GM18505 (cell line): ENCODE data around the gene NOTCH1.

Experiments used
- ATAC-seq: cut with Tn5 transposase; IDR thresholded peaks from one replicate; pipeline ENCODE4 v1.9.1; 2021; ENCODE audit not compliant: unreplicated experiment
- POLR2A ChIP-seq: IDR thresholded peaks from 4 replicates; pipeline ENCODE4 v1.6.1; 2011; ENCODE audit warnings: borderline replicate concordance; ENCODE audit not compliant: insufficient read depth, insufficient read length; ENCODE audit errors: extremely low read depth

NOTCH1 gene

GRCh38 chr9:136493567-136493971 is 52.3 kb downstream of the NOTCH1 start:
- no peak for ATAC-seq
- TF ChIP-seq POLR2A = no peak

- no peak for TF ChIP-seq POLR2A
- ATAC-seq = no peak
Observed at GRCh38 chr9:136492978-136493522, 52.8 kb downstream of the NOTCH1 start.

- ATAC-seq = no peak
- TF ChIP-seq POLR2A = no peak
Observed at GRCh38 chr9:136489731-136490130, 56.1 kb downstream of the NOTCH1 start.

- ATAC-seq = no peak
- TF ChIP-seq POLR2A = no peak
Observed at GRCh38 chr9:136488247-136489214, 57.3 kb downstream of the NOTCH1 start.

GRCh38 chr9:136487672-136488071 is 58.2 kb downstream of the NOTCH1 start:
- no peak for ATAC-seq
- no peak for TF ChIP-seq POLR2A

- no peak for TF ChIP-seq POLR2A
- no peak for ATAC-seq
Observed at GRCh38 chr9:136486823-136487620, 58.8 kb downstream of the NOTCH1 start.

- no peak for TF ChIP-seq POLR2A
- no peak for ATAC-seq
Observed at GRCh38 chr9:136486131-136486530, 59.7 kb downstream of the NOTCH1 start.

- TF ChIP-seq POLR2A = no peak
- no peak for ATAC-seq
Observed at GRCh38 chr9:136485049-136486045, 60.5 kb downstream of the NOTCH1 start.

- ATAC-seq = no peak
- TF ChIP-seq POLR2A = no peak
Observed at GRCh38 chr9:136484153-136485048, 61.4 kb downstream of the NOTCH1 start.

- peak; percentile 63 for TF ChIP-seq POLR2A
- ATAC-seq = peak; percentile 60
Observed at GRCh38 chr9:136483589-136484152, 62.2 kb downstream of the NOTCH1 start.
